Astrocyte (in vitro differentiated cells and primary cell): ENCODE data around the gene USP40. TPM values are rescaled to one million over a fixed set of nuclear protein-coding genes. Genes with fewer than 3 reads are reported as not detected.

Source experiments
- DNase-seq: peaks from one replicate; pipeline ENCODE4 v3.0.0-alpha.2; 2010; ENCODE audit warnings: low read depth
- FAIRE-seq: peaks from 2 replicates; lab custom pipeline; 2011; peaks lifted over from hg19 to GRCh38; lab: Jason Lieb, UNC
- H2AFZ ChIP-seq: 2 replicates; pipeline ENCODE4 v1.6.0; 2012; ENCODE audit warnings: low read depth, low read length, inconsistent platforms
- H3K27ac ChIP-seq: 2 replicates; pipeline ENCODE4 v1.5.1; 2011; ENCODE audit warnings: low read depth, low read length, inconsistent platforms
- H3K27me3 ChIP-seq: 2 replicates; pipeline ENCODE4 v1.6.0; 2011; ENCODE audit warnings: low read length, inconsistent platforms; ENCODE audit not compliant: insufficient read depth
- H3K36me3 ChIP-seq: 2 replicates; pipeline ENCODE4 v1.5.1; 2011; ENCODE audit warnings: low read length, inconsistent platforms; ENCODE audit not compliant: insufficient read depth
- H3K4me1 ChIP-seq: 2 replicates; pipeline ENCODE4 v1.5.1; 2011; ENCODE audit warnings: low read length, inconsistent platforms; ENCODE audit not compliant: insufficient read depth
- H3K4me2 ChIP-seq: 2 replicates; pipeline ENCODE4 v1.6.0; 2012; ENCODE audit warnings: low read length, inconsistent platforms
- H3K4me3 ChIP-seq: 2 replicates; pipeline ENCODE4 v1.5.1; 2011; ENCODE audit warnings: low read depth, mild to moderate bottlenecking, low read length, inconsistent platforms; ENCODE audit not compliant: insufficient read depth
- H3K79me2 ChIP-seq: 2 replicates; pipeline ENCODE4 v1.6.0; 2012; ENCODE audit warnings: mild to moderate bottlenecking, low read length, inconsistent platforms; ENCODE audit not compliant: insufficient read depth
- H3K9ac ChIP-seq: 2 replicates; pipeline ENCODE4 v1.6.0; 2012; ENCODE audit warnings: mild to moderate bottlenecking, low read length, inconsistent platforms
- H3K9me3 ChIP-seq: 2 replicates; pipeline ENCODE4 v1.5.1; 2012; ENCODE audit warnings: low read depth, mild to moderate bottlenecking, low read length, inconsistent platforms; ENCODE audit not compliant: insufficient read depth
- H4K20me1 ChIP-seq: 2 replicates; pipeline ENCODE4 v1.6.0; 2012; ENCODE audit warnings: low read length, inconsistent platforms; ENCODE audit not compliant: insufficient read depth
- H3K27ac Mint-ChIP-seq: one replicate; pipeline ENCODE4 v1.8.0; 2021; ENCODE audit warnings: mild to moderate bottlenecking, mixed read lengths; ENCODE audit not compliant: unreplicated experiment
- H3K27me3 Mint-ChIP-seq: one replicate; pipeline ENCODE4 v1.8.0; 2021; ENCODE audit warnings: low read depth, mixed read lengths; ENCODE audit not compliant: unreplicated experiment
- H3K36me3 Mint-ChIP-seq: one replicate; pipeline ENCODE4 v1.8.0; 2021; ENCODE audit warnings: low read depth, mixed read lengths; ENCODE audit not compliant: unreplicated experiment
- H3K4me1 Mint-ChIP-seq: one replicate; pipeline ENCODE4 v1.8.0; 2021; ENCODE audit warnings: low read depth, mixed read lengths; ENCODE audit not compliant: unreplicated experiment
- H3K4me3 Mint-ChIP-seq: one replicate; pipeline ENCODE4 v1.8.0; 2021; ENCODE audit warnings: mild to moderate bottlenecking, moderate library complexity, mixed read lengths; ENCODE audit not compliant: unreplicated experiment
- H3K9me3 Mint-ChIP-seq: one replicate; pipeline ENCODE4 v1.8.0; 2021; ENCODE audit warnings: mild to moderate bottlenecking, mixed read lengths; ENCODE audit not compliant: unreplicated experiment
- EZH2 ChIP-seq: IDR thresholded peaks from 2 replicates; pipeline ENCODE4 v1.6.1; 2012; ENCODE audit warnings: mild to moderate bottlenecking, low read length, inconsistent platforms; ENCODE audit not compliant: insufficient read depth
- total RNA-seq: library from RNA; stranded (reverse); gene quantifications from 2 replicates; pipeline ENCODE4 v1.2.1, GENCODE V29; 2021
- TF ChIP-seq, protein P1 (sequence below): IDR thresholded peaks from 2 replicates; pipeline ENCODE4 v1.5.1; 2011; ENCODE audit warnings: low read depth, mild to moderate bottlenecking, inconsistent platforms, low read length, moderate library complexity; ENCODE audit not compliant: insufficient read depth

The USP40 gene
- total RNA-seq, 1 donor from 2014 or later: 25.4 TPM

DNA sequence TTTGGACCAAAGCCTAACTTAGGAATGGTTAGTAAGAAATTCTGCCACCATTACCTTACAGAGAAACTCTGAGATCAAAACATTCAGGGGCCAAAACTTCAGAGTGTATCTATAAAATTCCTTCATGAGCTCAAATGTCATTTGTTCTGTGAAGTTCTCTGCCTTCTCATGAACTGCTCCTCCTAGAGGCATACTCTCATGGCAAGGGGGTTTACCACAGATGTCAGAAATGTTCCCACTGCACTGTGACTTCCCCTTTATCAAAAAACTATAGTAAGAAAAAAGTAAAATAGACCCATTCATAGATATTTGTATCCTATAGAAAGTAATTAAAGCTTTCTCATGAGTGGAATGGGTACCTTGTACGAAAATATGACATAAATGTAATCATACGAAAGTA is 68.5 kb downstream of the USP40 start:
- peaks cover 15% of the 10 kb centered on the region for H3K4me1 Mint-ChIP-seq
- DNase-seq: no peak

DNA sequence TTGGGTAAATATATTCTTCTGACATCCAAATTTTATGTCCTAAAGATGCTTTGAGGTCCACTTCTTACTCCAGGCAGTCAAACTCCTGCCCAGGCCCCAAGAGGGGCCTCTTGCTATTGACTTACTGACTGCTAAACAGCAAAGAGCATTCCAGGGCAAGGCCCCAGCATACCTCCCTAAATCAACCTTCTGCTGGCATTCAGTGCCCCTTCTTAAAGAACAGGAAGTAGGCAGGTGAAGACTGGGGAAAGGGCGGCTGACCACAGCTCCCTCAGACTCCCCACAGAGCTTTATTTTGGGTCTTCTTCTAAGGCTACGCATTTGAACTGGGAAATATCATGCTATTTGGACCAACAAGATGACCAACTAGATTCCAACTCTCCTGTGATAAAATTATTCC is 68.9 kb downstream of the USP40 start:
- no peaks in the 10 kb centered on the region for H3K9me3 ChIP-seq
- H3K4me3 ChIP-seq: no peak overlapping the region
- DNase-seq (no peak), FAIRE-seq (no peak)
- peaks cover 13% of the 10 kb centered on the region for H3K4me1 ChIP-seq
- no peaks in the 10 kb centered on the region for H3K79me2 ChIP-seq
- peaks cover 11% of the 10 kb centered on the region for H3K36me3 Mint-ChIP-seq
- TF ChIP-seq, protein P1, sequence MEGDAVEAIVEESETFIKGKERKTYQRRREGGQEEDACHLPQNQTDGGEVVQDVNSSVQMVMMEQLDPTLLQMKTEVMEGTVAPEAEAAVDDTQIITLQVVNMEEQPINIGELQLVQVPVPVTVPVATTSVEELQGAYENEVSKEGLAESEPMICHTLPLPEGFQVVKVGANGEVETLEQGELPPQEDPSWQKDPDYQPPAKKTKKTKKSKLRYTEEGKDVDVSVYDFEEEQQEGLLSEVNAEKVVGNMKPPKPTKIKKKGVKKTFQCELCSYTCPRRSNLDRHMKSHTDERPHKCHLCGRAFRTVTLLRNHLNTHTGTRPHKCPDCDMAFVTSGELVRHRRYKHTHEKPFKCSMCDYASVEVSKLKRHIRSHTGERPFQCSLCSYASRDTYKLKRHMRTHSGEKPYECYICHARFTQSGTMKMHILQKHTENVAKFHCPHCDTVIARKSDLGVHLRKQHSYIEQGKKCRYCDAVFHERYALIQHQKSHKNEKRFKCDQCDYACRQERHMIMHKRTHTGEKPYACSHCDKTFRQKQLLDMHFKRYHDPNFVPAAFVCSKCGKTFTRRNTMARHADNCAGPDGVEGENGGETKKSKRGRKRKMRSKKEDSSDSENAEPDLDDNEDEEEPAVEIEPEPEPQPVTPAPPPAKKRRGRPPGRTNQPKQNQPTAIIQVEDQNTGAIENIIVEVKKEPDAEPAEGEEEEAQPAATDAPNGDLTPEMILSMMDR: no peak
- no peak for TF ChIP-seq EZH2
- no peaks in the 10 kb centered on the region for H3K27me3 Mint-ChIP-seq
- H3K9ac ChIP-seq: no peak overlapping the region
- H3K36me3 ChIP-seq: peaks cover 9% of the 10 kb centered on the region
- H3K4me3 Mint-ChIP-seq: no peak overlapping the region
- H4K20me1 ChIP-seq: no peaks in the 10 kb centered on the region
- no peak overlapping the region for H2AFZ ChIP-seq
- no peak overlapping the region for H3K4me2 ChIP-seq
- peaks cover 11% of the 10 kb centered on the region for H3K9me3 Mint-ChIP-seq
- peaks cover 15% of the 10 kb centered on the region for H3K4me1 Mint-ChIP-seq
- H3K27me3 ChIP-seq: no peaks in the 10 kb centered on the region
- no peak overlapping the region for H3K27ac Mint-ChIP-seq
- no peak overlapping the region for H3K27ac ChIP-seq

More for the DNA sequence above, 68.5 kb downstream of the USP40 start:
- Histone ChIP-seq H3K79me2 (no peaks in the 10 kb centered on the region), H3K4me1 (peaks cover 13% of the 10 kb centered on the region), H3K4me2 (no peak overlapping the region), H3K36me3 (peaks cover 6% of the 10 kb centered on the region), H3K27ac (no peak overlapping the region), H2AFZ (no peak overlapping the region), H3K9me3 (no peaks in the 10 kb centered on the region), H3K27me3 (no peaks in the 10 kb centered on the region), H3K9ac (no peak overlapping the region), H4K20me1 (no peaks in the 10 kb centered on the region), H3K4me3 (no peak overlapping the region)
- Mint-ChIP-seq H3K27ac (no peak overlapping the region), H3K36me3 (peaks cover 14% of the 10 kb centered on the region), H3K27me3 (no peaks in the 10 kb centered on the region), H3K9me3 (peaks cover 15% of the 10 kb centered on the region), H3K4me3 (no peak overlapping the region)
- no peak for TF ChIP-seq EZH2
- TF ChIP-seq, protein P1: no peak
- FAIRE-seq: no peak

DNA sequence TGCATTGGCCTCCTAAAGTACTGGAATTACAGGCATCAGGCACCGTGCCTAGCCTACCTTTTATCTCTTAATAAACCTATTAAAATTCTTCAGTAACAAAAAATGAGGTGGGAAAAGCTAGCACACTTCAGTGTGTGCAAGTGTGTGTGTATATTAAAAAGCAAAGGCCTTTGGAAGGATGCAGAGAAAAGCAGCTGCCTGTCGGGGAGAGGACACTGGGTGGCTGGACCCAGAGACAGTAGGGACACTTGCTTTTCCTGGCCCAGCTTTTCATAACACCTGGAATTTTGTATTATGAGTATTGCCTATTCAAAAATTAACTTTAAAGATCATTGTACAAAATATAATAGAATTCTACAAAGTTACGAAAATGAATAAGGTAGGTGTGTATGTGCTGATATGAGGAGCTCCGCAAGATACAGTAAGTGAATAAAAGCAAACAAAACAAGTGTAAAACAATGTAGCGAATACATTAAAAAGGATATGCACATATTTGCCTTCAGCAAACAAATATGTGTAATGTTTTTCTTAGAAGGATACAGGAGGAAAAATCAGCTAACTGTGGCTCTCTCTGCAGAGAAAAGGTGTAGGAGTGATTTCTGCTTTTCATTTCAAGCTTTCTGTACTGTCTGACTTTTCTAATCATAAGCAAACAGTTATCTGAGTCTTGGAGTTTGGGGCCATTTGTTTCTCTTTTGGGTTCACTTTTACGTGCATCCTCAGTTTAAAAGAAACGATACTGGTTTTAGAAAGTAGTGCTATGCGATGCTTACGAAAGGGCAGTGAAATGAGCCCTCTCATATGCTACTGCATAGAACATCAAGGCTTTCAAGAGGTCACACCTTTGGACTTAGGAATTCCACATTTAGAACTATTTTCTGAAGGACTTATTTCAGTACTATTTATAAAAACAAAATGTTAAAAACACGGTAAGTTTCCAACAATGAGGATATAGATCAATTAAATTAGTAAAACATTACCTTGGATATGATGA is 70.8 kb downstream of the USP40 start:
- no peaks in the 10 kb centered on the region for H3K27me3 ChIP-seq
- Mint-ChIP-seq H3K36me3 (peaks cover 3% of the 10 kb centered on the region), H3K27ac (no peak overlapping the region), H3K4me1 (peaks cover 7% of the 10 kb centered on the region), H3K9me3 (no peaks in the 10 kb centered on the region), H3K4me3 (no peak overlapping the region), H3K27me3 (no peaks in the 10 kb centered on the region)
- no peak overlapping the region for H3K27ac ChIP-seq
- no peak for FAIRE-seq
- no peaks in the 10 kb centered on the region for H3K9me3 ChIP-seq
- DNase-seq: no peak
- no peak overlapping the region for H3K9ac ChIP-seq
- peaks cover 4% of the 10 kb centered on the region for H3K4me1 ChIP-seq
- no peaks in the 10 kb centered on the region for H4K20me1 ChIP-seq
- H3K36me3 ChIP-seq: peaks cover 9% of the 10 kb centered on the region
- no peak for TF ChIP-seq EZH2
- TF ChIP-seq, protein P1: no peak
- no peak overlapping the region for H3K4me3 ChIP-seq
- no peaks in the 10 kb centered on the region for H3K79me2 ChIP-seq
- no peak overlapping the region for H2AFZ ChIP-seq
- no peak overlapping the region for H3K4me2 ChIP-seq
